NT2/D1 (cell line): Measurements from ENCODE around the gene BID.

ENCODE experiments used
- DNase-seq: peaks from one replicate; pipeline ENCODE4 v3.0.0-alpha.2; 2011; ENCODE audit warnings: low read depth, low spot score
- H3K27me3 ChIP-seq: 2 replicates; pipeline ENCODE4 v1.6.0; 2011; ENCODE audit warnings: mild to moderate bottlenecking; ENCODE audit not compliant: insufficient read length, insufficient read depth
- H3K36me3 ChIP-seq: 2 replicates; pipeline ENCODE4 v1.6.1; 2011; ENCODE audit warnings: mild to moderate bottlenecking, low read length, mixed read lengths; ENCODE audit not compliant: insufficient read depth, insufficient read length
- H3K4me1 ChIP-seq: 2 replicates; pipeline ENCODE4 v1.5.1; 2011; ENCODE audit not compliant: insufficient read depth, insufficient read length
- H3K4me3 ChIP-seq: 2 replicates; pipeline ENCODE4 v1.5.1; 2011; ENCODE audit warnings: low read depth; ENCODE audit not compliant: insufficient read length
- H3K9ac ChIP-seq: 2 replicates; pipeline ENCODE4 v1.6.0; 2011; ENCODE audit warnings: low read depth; ENCODE audit not compliant: insufficient read length
- H3K9me3 ChIP-seq: 2 replicates; pipeline ENCODE4 v1.5.1; 2011; ENCODE audit warnings: mild to moderate bottlenecking, low read length; ENCODE audit not compliant: insufficient read depth
- SUZ12 ChIP-seq: IDR thresholded peaks from 2 replicates; pipeline ENCODE4 v1.6.1; 2011; ENCODE audit not compliant: insufficient read length, insufficient read depth; ENCODE audit errors: extremely low read depth
- YY1 ChIP-seq: IDR thresholded peaks from 2 replicates; pipeline ENCODE4 v1.6.1; 2011; ENCODE audit not compliant: insufficient read length, insufficient read depth
- ZNF274 ChIP-seq: IDR thresholded peaks from 2 replicates; pipeline ENCODE4 v1.6.1; 2011; ENCODE audit warnings: mild to moderate bottlenecking, low read depth, low read length

The BID gene

GRCh38 chr22:17692841-17693240 lies 81.4 kb downstream of the BID start:
- no peaks in the 10 kb centered on the region for H3K27me3 ChIP-seq
- no peak overlapping the region for H3K9ac ChIP-seq
- no peak for DNase-seq
- no peak overlapping the region for H3K4me3 ChIP-seq
- peaks cover 22% of the 10 kb centered on the region for H3K36me3 ChIP-seq
- TF ChIP-seq YY1 = no peak
- no peak for TF ChIP-seq ZNF274
- TF ChIP-seq SUZ12 = no peak
- no peaks in the 10 kb centered on the region for H3K4me1 ChIP-seq
- H3K9me3 ChIP-seq = no peaks in the 10 kb centered on the region

- Histone ChIP-seq H3K36me3 (peaks cover 17% of the 10 kb centered on the region), H3K27me3 (no peaks in the 10 kb centered on the region), H3K9me3 (no peaks in the 10 kb centered on the region), H3K9ac (no peak overlapping the region), H3K4me1 (no peaks in the 10 kb centered on the region), H3K4me3 (no peak overlapping the region)
- DNase-seq = no peak
- TF ChIP-seq YY1 (no peak), SUZ12 (no peak), ZNF274 (no peak)
Observed at GRCh38 chr22:17684245-17684644, 90.0 kb downstream of the BID start.
